AG04449 (cell line): Measurements from ENCODE around the gene NAA35.

ENCODE experiments used
- CTCF ChIA-PET: fragments of 350-600 bp; formaldehyde crosslinking; extraction: SDS; loops from one replicate; lab custom pipeline; 2021; ENCODE audit warnings: antibody characterized with exemption; lab: Yijun Ruan, JAX
- POLR2A ChIA-PET: fragments of 400-600, 350-600 bp; formaldehyde crosslinking; extraction: SDS; loops from one replicate; lab custom pipeline; 2020; ENCODE audit warnings: antibody characterized with exemption, inconsistent platforms; lab: Yijun Ruan, JAX
- DNase-seq: peaks from one replicate; pipeline ENCODE4 v3.0.0-alpha.2; 2010; ENCODE audit warnings: low read depth, low spot score
- H3K4me3 ChIP-seq: 2 replicates; pipeline ENCODE4 v1.5.1; 2011; ENCODE audit warnings: low read depth, mild to moderate bottlenecking, control low read depth, low read length
- TF ChIP-seq, protein P1 (sequence below): IDR thresholded peaks from one replicate; pipeline ENCODE4 v1.5.1; 2011; ENCODE audit warnings: mild to moderate bottlenecking, moderate library complexity, low read length, control low read depth, inconsistent platforms; ENCODE audit not compliant: insufficient read depth; ENCODE audit errors: missing control alignments

Gene NAA35

DNA sequence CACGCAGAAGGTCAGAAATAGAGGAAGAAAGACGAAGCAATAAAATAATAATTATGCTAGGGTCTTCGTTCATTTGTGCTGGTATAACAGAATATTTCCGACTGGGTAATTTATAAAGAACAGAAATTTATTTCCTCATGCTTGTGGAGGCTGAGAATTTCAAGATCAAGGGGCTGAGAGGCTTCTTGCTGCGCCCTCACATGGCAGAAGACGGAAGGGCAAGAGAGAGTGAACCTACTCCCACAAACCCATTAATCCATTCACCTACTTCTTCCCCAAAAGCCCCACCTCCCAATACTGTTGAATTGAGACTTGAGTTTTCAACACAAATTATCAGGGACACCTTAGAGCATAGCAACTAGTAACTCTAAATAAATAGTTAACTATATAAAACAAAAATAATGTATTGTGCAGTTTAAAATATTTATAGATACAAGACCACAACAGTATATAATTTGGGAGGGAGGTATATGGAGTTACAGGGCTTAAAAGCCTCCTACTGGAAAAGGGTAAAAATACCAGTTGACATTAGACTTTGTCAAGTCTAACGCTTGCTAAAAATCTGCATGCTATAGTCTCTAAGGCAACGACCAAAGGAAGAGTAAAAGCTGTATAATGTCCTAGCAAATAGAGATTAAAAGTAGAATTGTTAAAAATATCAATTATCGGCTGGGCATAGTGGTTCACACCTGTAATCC, 40.3 kb upstream of the NAA35 start:
- CTCF ChIA-PET, result interaction anchor here (0.7 to 2.2 kb wide), 6 partner anchors 10 to 80 kb away, joined by 3 to 6 read pairs (median 3); no protein-coding TSS in a partner anchor
- POLR2A ChIA-PET, result no interaction called here
- TF ChIP-seq, protein P1, sequence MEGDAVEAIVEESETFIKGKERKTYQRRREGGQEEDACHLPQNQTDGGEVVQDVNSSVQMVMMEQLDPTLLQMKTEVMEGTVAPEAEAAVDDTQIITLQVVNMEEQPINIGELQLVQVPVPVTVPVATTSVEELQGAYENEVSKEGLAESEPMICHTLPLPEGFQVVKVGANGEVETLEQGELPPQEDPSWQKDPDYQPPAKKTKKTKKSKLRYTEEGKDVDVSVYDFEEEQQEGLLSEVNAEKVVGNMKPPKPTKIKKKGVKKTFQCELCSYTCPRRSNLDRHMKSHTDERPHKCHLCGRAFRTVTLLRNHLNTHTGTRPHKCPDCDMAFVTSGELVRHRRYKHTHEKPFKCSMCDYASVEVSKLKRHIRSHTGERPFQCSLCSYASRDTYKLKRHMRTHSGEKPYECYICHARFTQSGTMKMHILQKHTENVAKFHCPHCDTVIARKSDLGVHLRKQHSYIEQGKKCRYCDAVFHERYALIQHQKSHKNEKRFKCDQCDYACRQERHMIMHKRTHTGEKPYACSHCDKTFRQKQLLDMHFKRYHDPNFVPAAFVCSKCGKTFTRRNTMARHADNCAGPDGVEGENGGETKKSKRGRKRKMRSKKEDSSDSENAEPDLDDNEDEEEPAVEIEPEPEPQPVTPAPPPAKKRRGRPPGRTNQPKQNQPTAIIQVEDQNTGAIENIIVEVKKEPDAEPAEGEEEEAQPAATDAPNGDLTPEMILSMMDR, result peak; percentile 76
- peak; percentile 4 for DNase-seq
- no peak overlapping the region for H3K4me3 ChIP-seq

DNA sequence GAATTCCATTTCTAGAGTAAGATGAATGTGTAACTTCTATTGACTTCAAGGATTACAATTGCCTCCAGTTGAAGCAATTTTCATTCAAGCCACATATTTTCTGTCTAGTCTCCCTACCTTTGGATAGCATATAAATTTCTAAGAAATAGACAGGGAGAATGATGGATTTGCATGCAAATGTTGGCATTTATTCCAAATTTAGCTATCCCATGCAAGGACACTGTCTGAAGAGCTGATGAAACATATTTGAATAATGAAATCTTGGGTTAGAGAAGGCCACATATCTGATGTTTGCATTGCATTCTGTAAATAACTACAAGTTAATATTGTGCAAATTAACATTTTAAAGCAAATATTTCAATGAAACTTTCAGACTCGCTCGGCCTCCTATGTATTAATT, 36.0 kb upstream of the NAA35 start:
- H3K4me3 ChIP-seq, result no peak overlapping the region
- TF ChIP-seq, protein P1, result no peak
- POLR2A ChIA-PET, result no interaction called here
- CTCF ChIA-PET, result no interaction called here
- DNase-seq, result no peak

DNA sequence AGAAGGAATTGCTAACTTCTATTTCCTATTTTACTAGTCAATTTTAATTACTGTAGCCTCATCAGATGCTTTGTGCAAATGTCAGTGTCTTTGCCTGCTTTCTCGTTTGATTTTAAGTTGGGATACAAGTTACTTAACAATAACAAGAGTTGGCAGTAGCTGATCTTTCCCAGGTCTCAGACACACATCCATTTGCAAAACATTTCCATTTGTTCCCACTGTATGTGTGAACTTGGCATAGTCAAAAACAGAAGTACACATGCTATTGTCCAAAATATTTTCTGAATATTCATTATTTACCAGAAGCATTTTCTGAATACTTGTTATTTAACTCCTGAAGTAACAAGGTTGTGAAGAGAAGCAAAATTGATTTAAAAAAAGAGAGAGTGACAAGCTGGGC, 35.0 kb upstream of the NAA35 start:
- ChIA-PET POLR2A (no interaction called here), CTCF (no interaction called here)
- TF ChIP-seq, protein P1, result no peak
- no peak for DNase-seq
- no peak overlapping the region for H3K4me3 ChIP-seq

DNA sequence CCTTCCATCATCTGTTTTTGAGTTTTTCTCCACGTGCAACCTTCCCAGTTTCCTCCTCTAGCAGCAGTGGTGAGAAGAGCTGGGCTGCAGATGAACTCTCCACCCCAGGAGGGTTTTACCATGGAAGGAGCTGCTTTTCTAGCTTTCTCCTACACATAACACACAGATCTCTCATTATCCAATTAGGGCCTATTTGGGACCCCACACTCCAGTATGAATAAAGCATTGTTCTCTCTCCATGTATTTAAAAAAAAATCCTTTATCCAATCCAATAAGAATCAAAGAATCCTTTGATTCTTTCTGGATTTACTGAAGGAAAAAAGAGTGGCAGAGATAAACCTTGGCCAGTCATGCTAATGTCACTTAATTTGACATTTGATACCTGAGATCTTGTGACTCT, 31.6 kb upstream of the NAA35 start:
- TF ChIP-seq, protein P1, result no peak
- H3K4me3 ChIP-seq, result no peak overlapping the region
- CTCF ChIA-PET, result no interaction called here
- DNase-seq, result no peak
- POLR2A ChIA-PET, result no interaction called here

DNA sequence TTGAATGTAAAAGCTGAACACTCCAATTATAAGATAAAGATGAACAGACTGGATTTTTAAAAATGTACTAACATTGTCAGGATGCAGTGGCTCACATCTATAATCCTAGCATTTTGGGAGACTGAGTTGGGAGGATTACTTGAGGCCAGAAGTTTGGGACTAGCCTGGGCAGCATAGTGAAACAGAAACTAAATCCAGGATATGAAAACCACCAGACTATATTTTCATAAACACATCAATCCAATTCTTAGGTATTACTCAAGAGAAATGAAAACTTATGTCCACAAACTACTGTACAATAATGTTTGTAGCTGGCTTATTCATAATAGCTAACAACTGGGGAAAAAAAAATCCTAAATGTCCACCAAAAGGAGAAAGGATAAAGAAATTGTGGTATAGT, 26.8 kb upstream of the NAA35 start:
- H3K4me3 ChIP-seq, result no peak overlapping the region
- CTCF ChIA-PET, result no interaction called here
- POLR2A ChIA-PET, result no interaction called here
- TF ChIP-seq, protein P1, result no peak
- no peak for DNase-seq

DNA sequence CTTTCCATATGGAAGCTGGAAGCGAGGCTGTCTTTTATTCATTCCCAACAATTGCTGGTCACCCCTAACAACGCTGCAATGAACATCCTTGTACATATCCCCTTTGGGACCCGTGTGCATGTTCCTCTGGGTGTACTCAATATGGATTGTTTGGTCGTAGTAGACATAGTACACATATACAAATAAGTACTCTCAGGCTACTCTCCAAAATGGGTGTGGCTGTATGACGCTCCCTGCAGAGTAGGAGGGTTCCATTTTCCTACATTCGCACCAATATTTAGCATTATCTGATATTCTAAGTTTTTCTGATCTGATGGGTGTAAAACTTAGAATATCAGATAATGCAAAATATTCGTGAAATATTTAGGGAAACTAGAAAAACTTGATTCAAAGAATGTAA, 23.2 kb upstream of the NAA35 start:
- ChIA-PET CTCF (no interaction called here), POLR2A (no interaction called here)
- no peak for DNase-seq
- TF ChIP-seq, protein P1, result no peak
- no peak overlapping the region for H3K4me3 ChIP-seq
